Measurements from ENCODE around the gene PPP1R3G. TPM values are rescaled to one million over a fixed set of nuclear protein-coding genes. Genes with fewer than 3 reads are reported as not detected.

PPP1R3G gene
- total and polyA plus RNA-seq, 2 of the 13 experiments (the other 11 are each of a cell fraction or from before 2014, with no cell fraction given) = 1.2 to 1.3 TPM

DNA sequence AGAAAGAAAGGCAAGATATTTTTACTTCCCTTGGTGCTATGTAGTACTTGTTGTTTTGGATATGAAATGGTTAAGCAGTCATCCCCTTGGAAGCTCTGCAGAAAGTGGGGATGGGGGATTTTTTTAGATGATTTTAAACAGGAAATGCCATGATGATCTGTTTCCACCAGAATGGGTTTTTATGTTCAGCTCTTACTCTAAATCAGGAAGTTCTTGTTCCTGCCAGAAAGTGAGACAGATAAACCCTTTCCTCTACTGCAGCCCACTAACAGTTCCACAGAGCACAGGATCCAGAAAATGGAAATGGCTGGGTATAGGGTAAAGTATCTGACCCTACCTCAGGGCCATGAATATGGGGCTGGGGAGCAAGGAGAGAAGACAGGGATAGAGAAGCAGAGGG is 32.1 kb upstream of the PPP1R3G start:
- Histone ChIP-seq H3K9ac (ENCODE audit: insufficient read depth, low read depth, low read length) (no peak overlapping the region), H3K27ac (ENCODE audit: extremely low read length, insufficient read depth, low read length) (no peak overlapping the region), H3K4me1 (ENCODE audit: insufficient read depth, low read length) (peaks cover 10% of the 10 kb centered on the region), H3K36me3 (replicated peaks in 1 of 2; ENCODE audit: control insufficient read depth in 1 of 2, insufficient read depth in 2 of 2, low read length in 2 of 2) (no peaks in the 10 kb centered on the region), H4K20me1 (ENCODE audit: insufficient read depth, low read length) (no peaks in the 10 kb centered on the region), H3K9me3 (ENCODE audit: low read length) (peaks cover 21% of the 10 kb centered on the region), H3K4me2 (ENCODE audit: low read depth, low read length) (no peak overlapping the region), H3K79me2 (ENCODE audit: insufficient read depth, low read length) (no peaks in the 10 kb centered on the region), H2AFZ (ENCODE audit: low read length) (no peak overlapping the region), H3K27me3 (ENCODE audit: control insufficient read depth in 1 of 2, insufficient read depth in 2 of 2, low read length in 2 of 2) (no peaks in the 10 kb centered on the region), H3K4me3 (replicated peaks in 1 of 3; ENCODE audit: insufficient read depth in 1 of 3, low read depth in 2 of 3, low read length in 3 of 3) (no peak overlapping the region)
- DNase-seq (ENCODE audit: low spot score) (no peak), FAIRE-seq (no peak), ATAC-seq (no peak)
- in situ Hi-C loops (cut with HindIII; ENCODE audit: extremely low pct_ligation_motif_present, low pct_unique_long_range_greater_than_20kb) = loop anchor here (10.0 kb wide), 1 partner anchor 332 kb away; no protein-coding TSS in a partner anchor
- intact Hi-C loops (cut with micrococcal nuclease; ENCODE audit: unreplicated experiment) = no loop called here
- no TSS peak for BruUV-seq (replicated peaks)
- TF ChIP-seq ZNF256 (CRISPR knock-in tag; conservative IDR thresholded peaks at IDR 0.05) = no peak
- TF ChIP-seq, protein P1, sequence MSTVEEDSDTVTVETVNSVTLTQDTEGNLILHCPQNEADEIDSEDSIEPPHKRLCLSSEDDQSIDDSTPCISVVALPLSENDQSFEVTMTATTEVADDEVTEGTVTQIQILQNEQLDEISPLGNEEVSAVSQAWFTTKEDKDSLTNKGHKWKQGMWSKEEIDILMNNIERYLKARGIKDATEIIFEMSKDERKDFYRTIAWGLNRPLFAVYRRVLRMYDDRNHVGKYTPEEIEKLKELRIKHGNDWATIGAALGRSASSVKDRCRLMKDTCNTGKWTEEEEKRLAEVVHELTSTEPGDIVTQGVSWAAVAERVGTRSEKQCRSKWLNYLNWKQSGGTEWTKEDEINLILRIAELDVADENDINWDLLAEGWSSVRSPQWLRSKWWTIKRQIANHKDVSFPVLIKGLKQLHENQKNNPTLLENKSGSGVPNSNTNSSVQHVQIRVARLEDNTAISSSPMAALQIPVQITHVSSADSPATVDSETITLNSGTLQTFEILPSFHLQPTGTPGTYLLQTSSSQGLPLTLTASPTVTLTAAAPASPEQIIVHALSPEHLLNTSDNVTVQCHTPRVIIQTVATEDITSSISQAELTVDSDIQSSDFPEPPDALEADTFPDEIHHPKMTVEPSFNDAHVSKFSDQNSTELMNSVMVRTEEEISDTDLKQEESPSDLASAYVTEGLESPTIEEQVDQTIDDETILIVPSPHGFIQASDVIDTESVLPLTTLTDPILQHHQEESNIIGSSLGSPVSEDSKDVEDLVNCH (CRISPR knock-in tag; IDR thresholded peaks at IDR 0.05) = no peak
- TF ChIP-seq, protein P2, sequence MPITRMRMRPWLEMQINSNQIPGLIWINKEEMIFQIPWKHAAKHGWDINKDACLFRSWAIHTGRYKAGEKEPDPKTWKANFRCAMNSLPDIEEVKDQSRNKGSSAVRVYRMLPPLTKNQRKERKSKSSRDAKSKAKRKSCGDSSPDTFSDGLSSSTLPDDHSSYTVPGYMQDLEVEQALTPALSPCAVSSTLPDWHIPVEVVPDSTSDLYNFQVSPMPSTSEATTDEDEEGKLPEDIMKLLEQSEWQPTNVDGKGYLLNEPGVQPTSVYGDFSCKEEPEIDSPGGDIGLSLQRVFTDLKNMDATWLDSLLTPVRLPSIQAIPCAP (CRISPR knock-in tag; IDR thresholded peaks at IDR 0.05; ENCODE audit: low read depth) = no peak
- TF ChIP-seq REPIN1 (CRISPR knock-in tag; IDR thresholded peaks at IDR 0.05; ENCODE audit: borderline replicate concordance, low read depth) = no peak
- TF ChIP-seq ONECUT2 (CRISPR knock-in tag; IDR thresholded peaks at IDR 0.05) = no peak
- no peak for TF ChIP-seq MAF1 (CRISPR knock-in tag; IDR thresholded peaks at IDR 0.05; ENCODE audit: borderline replicate concordance)
- no peak for TF ChIP-seq EP300 (IDR thresholded peaks at IDR 0.05; ENCODE audit: low read depth in 2 of 2, low read length in 2 of 2)
- TF ChIP-seq EP300 (CRISPR knock-in tag; IDR thresholded peaks at IDR 0.05; ENCODE audit: borderline replicate concordance) = no peak
- TF ChIP-seq EEA1 (CRISPR knock-in tag; IDR thresholded peaks at IDR 0.05; ENCODE audit: borderline replicate concordance) = no peak
- no peak for TF ChIP-seq ARNT (IDR thresholded peaks at IDR 0.05)
- TF ChIP-seq, protein P3, sequence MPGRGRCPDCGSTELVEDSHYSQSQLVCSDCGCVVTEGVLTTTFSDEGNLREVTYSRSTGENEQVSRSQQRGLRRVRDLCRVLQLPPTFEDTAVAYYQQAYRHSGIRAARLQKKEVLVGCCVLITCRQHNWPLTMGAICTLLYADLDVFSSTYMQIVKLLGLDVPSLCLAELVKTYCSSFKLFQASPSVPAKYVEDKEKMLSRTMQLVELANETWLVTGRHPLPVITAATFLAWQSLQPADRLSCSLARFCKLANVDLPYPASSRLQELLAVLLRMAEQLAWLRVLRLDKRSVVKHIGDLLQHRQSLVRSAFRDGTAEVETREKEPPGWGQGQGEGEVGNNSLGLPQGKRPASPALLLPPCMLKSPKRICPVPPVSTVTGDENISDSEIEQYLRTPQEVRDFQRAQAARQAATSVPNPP (CRISPR knock-in tag; IDR thresholded peaks at IDR 0.05) = no peak
- TF ChIP-seq ZBTB8A (CRISPR knock-in tag; IDR thresholded peaks at IDR 0.05; ENCODE audit: borderline replicate concordance, low read depth) = no peak
- TF ChIP-seq FOXA1 (IDR thresholded peaks at IDR 0.05) = no peak
- TF ChIP-seq FOXA1 (CRISPR knock-in tag; IDR thresholded peaks at IDR 0.05) = no peak
- TF ChIP-seq PAX8 (CRISPR knock-in tag; IDR thresholded peaks at IDR 0.05; ENCODE audit: borderline replicate concordance) = no peak
- TF ChIP-seq RXRA (CRISPR knock-in tag; IDR thresholded peaks at IDR 0.05) = no peak
- TF ChIP-seq, protein P4, sequence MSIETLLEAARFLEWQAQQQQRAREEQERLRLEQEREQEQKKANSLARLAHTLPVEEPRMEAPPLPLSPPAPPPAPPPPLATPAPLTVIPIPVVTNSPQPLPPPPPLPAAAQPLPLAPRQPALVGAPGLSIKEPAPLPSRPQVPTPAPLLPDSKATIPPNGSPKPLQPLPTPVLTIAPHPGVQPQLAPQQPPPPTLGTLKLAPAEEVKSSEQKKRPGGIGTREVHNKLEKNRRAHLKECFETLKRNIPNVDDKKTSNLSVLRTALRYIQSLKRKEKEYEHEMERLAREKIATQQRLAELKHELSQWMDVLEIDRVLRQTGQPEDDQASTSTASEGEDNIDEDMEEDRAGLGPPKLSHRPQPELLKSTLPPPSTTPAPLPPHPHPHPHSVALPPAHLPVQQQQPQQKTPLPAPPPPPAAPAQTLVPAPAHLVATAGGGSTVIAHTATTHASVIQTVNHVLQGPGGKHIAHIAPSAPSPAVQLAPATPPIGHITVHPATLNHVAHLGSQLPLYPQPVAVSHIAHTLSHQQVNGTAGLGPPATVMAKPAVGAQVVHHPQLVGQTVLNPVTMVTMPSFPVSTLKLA (IDR thresholded peaks at IDR 0.05) = no peak
- TF ChIP-seq ZNF264 (CRISPR knock-in tag; IDR thresholded peaks at IDR 0.05) = no peak
- CTCF ChIA-PET (ENCODE audit: low intra/inter-chr PET ratio, low total read pairs) = no interaction called here
- POLR2A ChIA-PET = no interaction called here
